Measurements from ENCODE around the gene GRIN2D. TPM values are rescaled to one million over a fixed set of nuclear protein-coding genes. Genes with fewer than 3 reads are reported as not detected.
"Not testable (repeated sequence)": the region's sequence is repeated elsewhere in the genome, so short reads cannot be mapped to it uniquely, and the experiment has no call there.

The GRIN2D gene
- total RNA-seq, 5 donors from 2014 or later (not counting 1 experiment from before 2014, with no cell fraction given), result 0.13 to 0.23 (median 0.16) TPM; not detected in 1

DNA sequence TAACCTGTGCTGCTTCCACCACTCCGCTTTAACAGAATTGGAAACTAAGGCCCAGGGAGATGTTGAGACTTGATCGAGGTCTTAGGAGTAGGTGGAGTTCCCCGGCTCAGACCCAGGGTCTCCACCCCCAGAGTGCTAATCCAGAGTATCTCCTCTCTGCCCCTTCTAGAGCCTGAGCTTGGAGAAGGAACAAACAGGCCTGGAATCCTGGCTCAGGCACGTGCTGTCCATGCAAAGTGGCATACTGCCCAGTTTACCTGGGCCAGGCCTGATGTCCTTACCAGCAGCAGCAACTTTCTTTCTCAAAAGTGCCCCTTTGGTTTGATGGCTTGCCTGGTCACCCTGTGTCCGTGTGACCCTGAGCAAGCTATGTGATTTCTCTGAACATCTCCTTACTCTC, 25.6 kb upstream of the GRIN2D start:
- WGBS (ENCODE audit: insufficient coverage), result 82% methylated on average over 1 of the region's 5 CpGs
- ChIA-PET CTCF (no interaction called here), POLR2A (no interaction called here)
- Histone ChIP-seq H3K36me3 (ENCODE audit: control insufficient read depth in 2 of 2, extremely low read depth in 1 of 2, insufficient read depth in 1 of 2, low read length in 1 of 2) (no peaks in the 10 kb centered on the region), H3K4me1 (ENCODE audit: control insufficient read depth in 1 of 2, extremely low read depth in 1 of 2, insufficient read depth in 2 of 2, low read length in 2 of 2) (peaks cover 3 to 18% of the 10 kb centered on the region in 2 experiments), H3K9me3 (no peaks in the 10 kb centered on the region), H3K4me3 (ENCODE audit: control insufficient read depth in 1 of 2, extremely low read depth in 1 of 2, low read length in 1 of 2) (no peak overlapping the region), H3K27ac (ENCODE audit: low read length) (no peak overlapping the region), H3K27me3 (replicated peaks in 1 of 2; ENCODE audit: control insufficient read depth in 2 of 2, extremely low read depth in 1 of 2, insufficient read depth in 2 of 2, low read length in 1 of 2) (peaks cover 0 to under 1% of the 10 kb centered on the region in 2 experiments)
- no peak for DNase-seq
- H3K36me3 Mint-ChIP-seq, result no peaks in the 10 kb centered on the region
- H3K27ac Mint-ChIP-seq, result peak overlapping the region in 1 of 2 donors; percentile 60
- H3K27me3 Mint-ChIP-seq, result no peaks in the 10 kb centered on the region
- no peak for ATAC-seq (replicated peaks in 1 of 4)
- H3K9me3 Mint-ChIP-seq, result no peaks in the 10 kb centered on the region
- H3K4me1 Mint-ChIP-seq, result peaks cover 8 to 16% (median 10%) of the 10 kb centered on the region in 3 donors
- H3K4me3 Mint-ChIP-seq, result no peak overlapping the region

- no peaks in the 10 kb centered on the region for H3K27me3 Mint-ChIP-seq
Measured at GRCh38 chr19:48368936-48369335, 24.5 kb upstream of the GRIN2D start.

DNA sequence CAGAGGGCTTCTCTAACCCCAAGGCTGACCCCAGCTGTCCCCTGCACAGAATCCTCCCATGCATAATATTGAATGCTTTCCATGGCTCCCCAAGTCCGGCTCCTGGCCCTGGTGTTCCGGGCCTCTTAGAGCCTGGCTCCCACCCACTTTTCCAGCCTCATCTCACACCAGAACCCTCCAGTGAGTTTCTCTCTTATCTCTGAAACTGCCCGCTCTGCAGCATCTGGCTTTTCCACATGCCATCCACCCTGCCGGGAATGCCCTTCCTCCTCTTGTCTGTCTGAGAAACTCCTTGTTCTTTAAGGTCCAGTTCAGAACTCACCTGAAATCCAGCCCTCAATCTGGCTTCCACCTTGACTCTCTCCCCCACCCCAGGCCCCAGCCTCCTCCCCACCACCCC, 22.5 kb upstream of the GRIN2D start:
- H3K27me3 ChIP-seq (replicated peaks in 1 of 2; ENCODE audit: control insufficient read depth in 2 of 2, extremely low read depth in 1 of 2, insufficient read depth in 2 of 2, low read length in 1 of 2), result peaks cover 0 to 15% of the 10 kb centered on the region in 2 experiments
- no peak for ATAC-seq (replicated peaks in 1 of 4)
- Mint-ChIP-seq H3K4me1 (no peaks in the 10 kb centered on the region), H3K27ac (no peak overlapping the region), H3K27me3 (no peaks in the 10 kb centered on the region), H3K4me3 (no peak overlapping the region), H3K36me3 (no peaks in the 10 kb centered on the region), H3K9me3 (no peaks in the 10 kb centered on the region)
- DNase-seq, result no peak
- ChIA-PET CTCF (no interaction called here), POLR2A (no interaction called here)
- H3K4me3 ChIP-seq (ENCODE audit: control insufficient read depth in 1 of 2, extremely low read depth in 1 of 2, low read length in 1 of 2), result no peak overlapping the region
- H3K36me3 ChIP-seq (ENCODE audit: control insufficient read depth in 2 of 2, extremely low read depth in 1 of 2, insufficient read depth in 1 of 2, low read length in 1 of 2), result no peaks in the 10 kb centered on the region
- 95% methylated on average over 4 of the region's 4 CpGs for WGBS (ENCODE audit: insufficient coverage)
- no peaks in the 10 kb centered on the region for H3K4me1 ChIP-seq (ENCODE audit: control insufficient read depth in 1 of 2, extremely low read depth in 1 of 2, insufficient read depth in 2 of 2, low read length in 2 of 2)
- H3K27ac ChIP-seq (ENCODE audit: low read length), result no peak overlapping the region
- H3K9me3 ChIP-seq, result no peaks in the 10 kb centered on the region

More at GRCh38 chr19:48368936-48369335, 24.5 kb upstream of the GRIN2D start:
- Histone ChIP-seq H3K36me3 (ENCODE audit: control insufficient read depth in 2 of 2, extremely low read depth in 1 of 2, insufficient read depth in 1 of 2, low read length in 1 of 2) (no peaks in the 10 kb centered on the region), H3K27ac (ENCODE audit: low read length) (no peak overlapping the region), H3K4me1 (ENCODE audit: control insufficient read depth in 1 of 2, extremely low read depth in 1 of 2, insufficient read depth in 2 of 2, low read length in 2 of 2) (peaks cover 3 to 9% of the 10 kb centered on the region in 2 experiments), H3K9me3 (no peaks in the 10 kb centered on the region), H3K4me3 (ENCODE audit: control insufficient read depth in 1 of 2, extremely low read depth in 1 of 2, low read length in 1 of 2) (no peak overlapping the region), H3K27me3 (replicated peaks in 1 of 2; ENCODE audit: control insufficient read depth in 2 of 2, extremely low read depth in 1 of 2, insufficient read depth in 2 of 2, low read length in 1 of 2) (peaks cover 0 to 8% of the 10 kb centered on the region in 2 experiments)
- Mint-ChIP-seq H3K4me3 (no peak overlapping the region), H3K9me3 (no peaks in the 10 kb centered on the region), H3K36me3 (no peaks in the 10 kb centered on the region), H3K4me1 (peaks cover 2 to 10% (median 3%) of the 10 kb centered on the region in 3 donors), H3K27ac (no peak overlapping the region)
- ChIA-PET POLR2A (no interaction called here), CTCF (no interaction called here)
- ATAC-seq (replicated peaks in 1 of 4) (no peak), DNase-seq (no peak)
- 100% methylated on average over 4 of the region's 14 CpGs for WGBS (ENCODE audit: insufficient coverage)

DNA sequence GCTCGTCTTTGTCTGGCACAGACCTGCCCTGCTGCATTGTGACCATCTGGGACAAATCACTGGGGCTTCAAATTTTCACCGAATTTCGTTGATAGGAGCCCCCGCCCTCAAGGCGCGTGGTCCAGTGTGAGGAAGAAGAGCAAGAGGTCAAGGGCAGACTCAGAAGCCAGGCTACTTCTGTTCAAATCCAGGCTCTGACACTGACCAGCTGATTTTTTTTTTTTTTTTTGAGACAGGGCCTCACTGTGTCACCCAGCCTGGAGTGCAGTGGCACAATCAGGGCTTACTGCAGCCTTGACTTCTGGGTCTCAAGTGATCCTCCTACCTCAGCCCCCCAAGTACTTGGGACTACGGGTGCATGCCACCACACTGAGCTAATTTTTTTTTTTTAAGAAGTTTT, 22.1 kb upstream of the GRIN2D start:
- ATAC-seq (replicated peaks in 1 of 4), result no peak
- H3K27me3 ChIP-seq (replicated peaks in 1 of 2; ENCODE audit: control insufficient read depth in 2 of 2, extremely low read depth in 1 of 2, insufficient read depth in 2 of 2, low read length in 1 of 2), result peaks cover 0 to 16% of the 10 kb centered on the region in 2 experiments
- no peak for DNase-seq
- no peaks in the 10 kb centered on the region for H3K9me3 Mint-ChIP-seq
- no peak overlapping the region for H3K4me3 Mint-ChIP-seq
- no peaks in the 10 kb centered on the region for H3K9me3 ChIP-seq
- 91% methylated on average over 6 of the region's 7 CpGs for WGBS (ENCODE audit: insufficient coverage)
- H3K27me3 Mint-ChIP-seq, result no peaks in the 10 kb centered on the region
- H3K4me3 ChIP-seq (ENCODE audit: control insufficient read depth in 1 of 2, extremely low read depth in 1 of 2, low read length in 1 of 2), result no peak overlapping the region
- no peak overlapping the region for H3K27ac ChIP-seq (ENCODE audit: low read length)
- ChIA-PET CTCF (interaction anchor here (0.7 kb wide), 2 partner anchors 45 to 699 kb away, joined by 4 read pairs; no protein-coding TSS in a partner anchor), POLR2A (no interaction called here)
- H3K36me3 Mint-ChIP-seq, result no peaks in the 10 kb centered on the region
- no peak overlapping the region for H3K27ac Mint-ChIP-seq
- no peaks in the 10 kb centered on the region for H3K4me1 ChIP-seq (ENCODE audit: control insufficient read depth in 1 of 2, extremely low read depth in 1 of 2, insufficient read depth in 2 of 2, low read length in 2 of 2)
- no peaks in the 10 kb centered on the region for H3K4me1 Mint-ChIP-seq
- no peaks in the 10 kb centered on the region for H3K36me3 ChIP-seq (ENCODE audit: control insufficient read depth in 2 of 2, extremely low read depth in 1 of 2, insufficient read depth in 1 of 2, low read length in 1 of 2)

DNA sequence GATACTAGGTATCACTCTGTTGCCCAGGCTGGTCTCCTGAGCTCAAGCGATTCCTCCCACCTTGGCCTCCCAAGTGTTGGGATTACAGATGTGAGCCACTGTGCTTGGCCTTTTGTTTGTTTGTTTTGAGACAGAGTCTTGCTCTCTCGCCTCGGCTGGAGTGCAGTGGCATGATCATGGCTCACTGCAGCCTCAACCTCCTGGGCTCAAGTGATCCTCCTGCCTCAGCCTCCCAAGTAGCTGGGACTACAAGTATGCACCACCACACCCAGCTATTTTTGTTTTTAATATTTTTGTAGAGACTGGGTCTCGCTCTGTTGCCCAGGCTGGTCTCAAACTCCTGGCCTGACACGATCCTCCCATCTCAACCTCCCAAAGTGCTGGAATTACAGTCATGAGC, 21.7 kb upstream of the GRIN2D start:
- H3K4me3 Mint-ChIP-seq; H3K27ac Mint-ChIP-seq; H3K9me3 Mint-ChIP-seq; H3K27ac ChIP-seq (ENCODE audit: low read length); H3K9me3 ChIP-seq; H3K4me1 Mint-ChIP-seq; H3K36me3 Mint-ChIP-seq; H3K4me1 ChIP-seq (ENCODE audit: control insufficient read depth in 1 of 2, extremely low read depth in 1 of 2, insufficient read depth in 2 of 2, low read length in 2 of 2); DNase-seq; POLR2A ChIA-PET; H3K27me3 Mint-ChIP-seq; H3K36me3 ChIP-seq (ENCODE audit: control insufficient read depth in 2 of 2, extremely low read depth in 1 of 2, insufficient read depth in 1 of 2, low read length in 1 of 2); ATAC-seq (replicated peaks in 1 of 4); H3K4me3 ChIP-seq (ENCODE audit: control insufficient read depth in 1 of 2, extremely low read depth in 1 of 2, low read length in 1 of 2): not testable (repeated sequence)
- WGBS (ENCODE audit: insufficient coverage), result 91% methylated on average over 5 of the region's 5 CpGs
- H3K27me3 ChIP-seq (replicated peaks in 1 of 2; ENCODE audit: control insufficient read depth in 2 of 2, extremely low read depth in 1 of 2, insufficient read depth in 2 of 2, low read length in 1 of 2), result peaks cover 0 to 16% of the 10 kb centered on the region in 2 experiments
- CTCF ChIA-PET, result interaction anchor here (0.7 kb wide), 2 partner anchors 45 to 698 kb away, joined by 4 read pairs; no protein-coding TSS in a partner anchor

- ChIA-PET POLR2A (no interaction called here), CTCF (no interaction called here)
- H3K36me3 Mint-ChIP-seq, result no peaks in the 10 kb centered on the region
- no peaks in the 10 kb centered on the region for H3K27me3 Mint-ChIP-seq
- no peak overlapping the region for H3K4me3 Mint-ChIP-seq
- H3K27ac ChIP-seq (ENCODE audit: low read length), result no peak overlapping the region
- no peaks in the 10 kb centered on the region for H3K4me1 ChIP-seq (ENCODE audit: control insufficient read depth in 1 of 2, extremely low read depth in 1 of 2, insufficient read depth in 2 of 2, low read length in 2 of 2)
- H3K27ac Mint-ChIP-seq, result no peak overlapping the region
- H3K9me3 Mint-ChIP-seq, result no peaks in the 10 kb centered on the region
- H3K9me3 ChIP-seq, result no peaks in the 10 kb centered on the region
- DNase-seq, result no peak
- H3K27me3 ChIP-seq (replicated peaks in 1 of 2; ENCODE audit: control insufficient read depth in 2 of 2, extremely low read depth in 1 of 2, insufficient read depth in 2 of 2, low read length in 1 of 2), result peaks cover 0 to 16% of the 10 kb centered on the region in 2 experiments
- 70% methylated on average over 4 of the region's 4 CpGs for WGBS (ENCODE audit: insufficient coverage)
- H3K4me3 ChIP-seq (ENCODE audit: control insufficient read depth in 1 of 2, extremely low read depth in 1 of 2, low read length in 1 of 2), result no peak overlapping the region
- no peak for ATAC-seq (replicated peaks in 1 of 4)
- no peaks in the 10 kb centered on the region for H3K36me3 ChIP-seq (ENCODE audit: control insufficient read depth in 2 of 2, extremely low read depth in 1 of 2, insufficient read depth in 1 of 2, low read length in 1 of 2)
- no peaks in the 10 kb centered on the region for H3K4me1 Mint-ChIP-seq
Measured at GRCh38 chr19:48372904-48373303, 20.6 kb upstream of the GRIN2D start.

DNA sequence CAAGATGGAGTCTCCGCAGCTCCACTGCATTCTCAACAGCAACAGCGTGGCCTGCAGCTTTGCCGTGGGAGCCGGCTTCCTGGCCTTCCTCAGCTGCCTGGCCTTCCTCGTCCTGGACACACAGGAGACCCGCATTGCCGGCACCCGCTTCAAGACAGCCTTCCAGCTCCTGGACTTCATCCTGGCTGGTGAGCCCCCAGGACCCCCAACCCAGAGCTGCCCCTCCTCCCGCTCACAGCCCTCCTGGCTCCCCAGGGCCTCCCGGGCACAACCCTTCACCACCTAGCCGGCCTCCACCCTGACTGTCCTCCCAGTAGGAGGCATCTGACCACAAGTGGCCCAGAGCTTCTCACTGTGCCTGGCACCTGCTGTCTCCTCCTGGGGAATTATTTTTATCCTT, 19.9 kb upstream of the GRIN2D start:
- POLR2A ChIA-PET, result no interaction called here
- no peak overlapping the region for H3K4me3 Mint-ChIP-seq

More for the DNA sequence above, 19.9 kb upstream of the GRIN2D start:
- no peaks in the 10 kb centered on the region for H3K36me3 ChIP-seq (ENCODE audit: control insufficient read depth in 2 of 2, extremely low read depth in 1 of 2, insufficient read depth in 1 of 2, low read length in 1 of 2)
- H3K9me3 ChIP-seq, result no peaks in the 10 kb centered on the region
- no peak overlapping the region for H3K4me3 ChIP-seq (ENCODE audit: control insufficient read depth in 1 of 2, extremely low read depth in 1 of 2, low read length in 1 of 2)
- Mint-ChIP-seq H3K27ac (no peak overlapping the region), H3K27me3 (no peaks in the 10 kb centered on the region), H3K4me1 (no peaks in the 10 kb centered on the region), H3K9me3 (no peaks in the 10 kb centered on the region), H3K36me3 (no peaks in the 10 kb centered on the region)
- no peak overlapping the region for H3K27ac ChIP-seq (ENCODE audit: low read length)
- no peaks in the 10 kb centered on the region for H3K4me1 ChIP-seq (ENCODE audit: control insufficient read depth in 1 of 2, extremely low read depth in 1 of 2, insufficient read depth in 2 of 2, low read length in 2 of 2)
- CTCF ChIA-PET, result no interaction called here
- peaks cover 0 to 16% of the 10 kb centered on the region in 2 experiments for H3K27me3 ChIP-seq (replicated peaks in 1 of 2; ENCODE audit: control insufficient read depth in 2 of 2, extremely low read depth in 1 of 2, insufficient read depth in 2 of 2, low read length in 1 of 2)
- WGBS (ENCODE audit: insufficient coverage), result 92% methylated on average over 11 of the region's 11 CpGs
- no peak for DNase-seq
- ATAC-seq (replicated peaks in 1 of 4), result no peak

All from T-cell (primary cell).